CD14-positive monocyte (primary cell): ENCODE results near the gene TMEM183A. TPM values are rescaled to one million over a fixed set of nuclear protein-coding genes. Genes with fewer than 3 reads are reported as not detected.

Experiments used
- DNase-seq, 3 donors: peaks; one replicate each; pipeline ENCODE4 v3.0.0-alpha.2; 2011 to 2022
- H2AFZ ChIP-seq: 2 replicates; pipeline ENCODE4 v1.6.0; 2012; ENCODE audit warnings: mild to moderate bottlenecking, low read depth, low read length, inconsistent platforms; ENCODE audit not compliant: insufficient read depth, poor library complexity, severe bottlenecking
- H3K27ac ChIP-seq, 2 donors: 1 replicate in 1 of 2; 2 replicates in 1 of 2; pipeline ENCODE4 v1.5.1; 2012 to 2013; ENCODE audit warnings: low read length in 2 of 2, control low read depth in 1 of 2, inconsistent platforms in 1 of 2, low read depth in 1 of 2, mild to moderate bottlenecking in 1 of 2
- H3K27me3 ChIP-seq, 2 donors: one replicate each; pipeline versions ENCODE4 v1.6.0 to v1.6.1; 2011 to 2013; ENCODE audit warnings: low read length in 2 of 2; ENCODE audit not compliant: control insufficient read depth in 2 of 2, insufficient read depth in 2 of 2
- H3K36me3 ChIP-seq, 2 donors: replicated peaks in 1 of 2; 1 replicate in 1 of 2; 2 replicates in 1 of 2; pipeline versions ENCODE4 v1.5.1 to v1.6.1; 2012 to 2013; ENCODE audit warnings: low read length in 2 of 2, control low read depth in 1 of 2, inconsistent platforms in 1 of 2, mild to moderate bottlenecking in 1 of 2; ENCODE audit not compliant: insufficient read depth in 2 of 2, control insufficient read depth in 1 of 2
- H3K4me1 ChIP-seq, 2 donors: 1 replicate in 1 of 2; 2 replicates in 1 of 2; pipeline versions ENCODE4 v1.5.1 to v1.6.1; 2012 to 2013; ENCODE audit warnings: low read length in 2 of 2, control low read depth in 1 of 2, inconsistent platforms in 1 of 2, mild to moderate bottlenecking in 1 of 2, moderate library complexity in 1 of 2; ENCODE audit not compliant: insufficient read depth in 2 of 2, control insufficient read depth in 1 of 2
- H3K4me2 ChIP-seq: replicated peaks from 2 replicates; pipeline ENCODE3; 2012; ENCODE audit warnings: low read length, moderate library complexity, mild to moderate bottlenecking; ENCODE audit not compliant: poor library complexity, severe bottlenecking; ENCODE audit errors: extremely low read depth
- H3K4me3 ChIP-seq, 3 experiments: fragments of 200-600 bp in 1 of 3; sonication (generic) in 1 of 3; replicated peaks in 1 of 3; 1 replicate in 2 of 3; 2 replicates in 1 of 3; pipeline ENCODE4 v1.5.1; 2011 to 2013; ENCODE audit warnings: low read length in 3 of 3, mild to moderate bottlenecking in 3 of 3, control low read depth in 2 of 3, low read depth in 2 of 3, inconsistent platforms in 1 of 3, moderate library complexity in 1 of 3
- H3K79me2 ChIP-seq: 2 replicates; pipeline ENCODE4 v1.6.0; 2012; ENCODE audit warnings: mild to moderate bottlenecking, control low read depth, inconsistent platforms, low read length, moderate library complexity; ENCODE audit not compliant: insufficient read depth
- H3K9ac ChIP-seq: 2 replicates; pipeline ENCODE4 v1.6.0; 2017; ENCODE audit warnings: low read length, mild to moderate bottlenecking; ENCODE audit not compliant: insufficient read depth, poor library complexity, severe bottlenecking
- H3K9me3 ChIP-seq, 2 donors: replicated peaks in 1 of 2; 1 replicate in 1 of 2; 2 replicates in 1 of 2; pipeline versions ENCODE4 v1.5.1 to v1.6.1; 2012 to 2013; ENCODE audit warnings: low read length in 2 of 2, control low read depth in 1 of 2; ENCODE audit not compliant: control insufficient read depth in 1 of 2, insufficient read depth in 1 of 2
- H4K20me1 ChIP-seq: 2 replicates; pipeline ENCODE4 v1.6.0; 2012; ENCODE audit warnings: mild to moderate bottlenecking, low read length, control low read depth, moderate library complexity; ENCODE audit not compliant: insufficient read depth
- H3K27ac Mint-ChIP-seq, 7 donors: one replicate each; pipeline ENCODE4 v1.8.0; 2020; ENCODE audit warnings: mild to moderate bottlenecking in 7 of 7, mixed read lengths in 7 of 7, moderate library complexity in 6 of 7, inconsistent platforms in 2 of 7
- H3K27me3 Mint-ChIP-seq, 3 donors: one replicate each; pipeline ENCODE4 v1.8.0; 2021 to 2022; ENCODE audit warnings: low read depth in 3 of 3, mild to moderate bottlenecking in 3 of 3, mixed read lengths in 3 of 3, moderate library complexity in 3 of 3, inconsistent platforms in 1 of 3
- H3K36me3 Mint-ChIP-seq, 2 donors: one replicate each; pipeline ENCODE4 v1.8.0; 2020; ENCODE audit warnings: mixed read lengths in 2 of 2, inconsistent platforms in 1 of 2, mild to moderate bottlenecking in 1 of 2
- H3K4me1 Mint-ChIP-seq: one replicate; pipeline ENCODE4 v1.8.0; 2020; ENCODE audit warnings: mild to moderate bottlenecking, mixed read lengths
- H3K4me3 Mint-ChIP-seq, 2 donors: one replicate each; pipeline ENCODE4 v1.8.0; 2020; ENCODE audit warnings: mild to moderate bottlenecking in 2 of 2, mixed read lengths in 2 of 2, moderate library complexity in 1 of 2
- H3K9me3 Mint-ChIP-seq, 7 donors: one replicate each; pipeline ENCODE4 v1.8.0; 2020 to 2022; ENCODE audit warnings: mixed read lengths in 7 of 7, mild to moderate bottlenecking in 6 of 7, moderate library complexity in 6 of 7, inconsistent platforms in 2 of 7
- CTCF ChIP-seq: fragments of 200-600 bp; IDR thresholded peaks from one replicate; pipeline ENCODE4 v1.8.0; 2022; ENCODE audit warnings: antibody characterized with exemption, mild to moderate bottlenecking
- WGBS: methylation state at CpG from one replicate; pipeline ENCODE4 v1.1.5; 2013; ENCODE audit warnings: missing lambda C conversion rate; ENCODE audit not compliant: insufficient coverage; 5-methylcytosine and 5-hydroxymethylcytosine counted together
- intact Hi-C, 2 donors: fragments of 100-400 bp; cut with micrococcal nuclease; formaldehyde crosslinking; loops; one replicate each; pipeline versions ENCODE4 v1.15.0 to v1.15.1; 2023
- polyA plus RNA-seq, 3 donors: library from polyadenylated mRNA; depleted of rRNA in 1 of 3; unstranded in 2 of 3; stranded (reverse) in 1 of 3; fragments of 300-500 nt in 2 of 3; fragments of >200 nt in 1 of 3; fragmentation: Illumina TruSeq in 2 of 3; gene quantifications; 1 replicate in 2 of 3; 2 replicates in 1 of 3; pipeline ENCODE4 v1.2.3, GENCODE V29; 2012 to 2021

The TMEM183A gene
- polyA plus RNA-seq, 3 donors: 60.5 to 84.9 (median 70.0) TPM

GRCh38 chr1:203031467-203031866 is 24.3 kb downstream of the TMEM183A start:
- Histone ChIP-seq H3K4me3 (no peak overlapping the region), H3K36me3 (no peaks in the 10 kb centered on the region), H2AFZ (no peak overlapping the region), H3K27ac (no peak overlapping the region), H3K4me2 (no peak overlapping the region), H3K79me2 (no peaks in the 10 kb centered on the region), H3K9me3 (no peaks in the 10 kb centered on the region), H3K27me3 (peaks cover 12 to 20% of the 10 kb centered on the region in 2 donors), H3K4me1 (peaks cover 5 to 6% of the 10 kb centered on the region in 2 donors), H3K9ac (no peak overlapping the region), H4K20me1 (no peaks in the 10 kb centered on the region)
- Mint-ChIP-seq H3K4me3 (no peak overlapping the region), H3K36me3 (peaks cover 0 to 2% of the 10 kb centered on the region in 2 donors), H3K4me1 (peaks cover 8% of the 10 kb centered on the region), H3K9me3 (peaks cover 0 to 6% (median 0%) of the 10 kb centered on the region in 7 donors), H3K27me3 (peaks cover 26 to 29% (median 27%) of the 10 kb centered on the region in 3 donors), H3K27ac (no peak overlapping the region)
- peak; percentile 68 for TF ChIP-seq CTCF
- DNase-seq: no peak
- intact Hi-C loops: no loop called here
- 92% methylated on average over 5 of the region's 6 CpGs for WGBS

DNA sequence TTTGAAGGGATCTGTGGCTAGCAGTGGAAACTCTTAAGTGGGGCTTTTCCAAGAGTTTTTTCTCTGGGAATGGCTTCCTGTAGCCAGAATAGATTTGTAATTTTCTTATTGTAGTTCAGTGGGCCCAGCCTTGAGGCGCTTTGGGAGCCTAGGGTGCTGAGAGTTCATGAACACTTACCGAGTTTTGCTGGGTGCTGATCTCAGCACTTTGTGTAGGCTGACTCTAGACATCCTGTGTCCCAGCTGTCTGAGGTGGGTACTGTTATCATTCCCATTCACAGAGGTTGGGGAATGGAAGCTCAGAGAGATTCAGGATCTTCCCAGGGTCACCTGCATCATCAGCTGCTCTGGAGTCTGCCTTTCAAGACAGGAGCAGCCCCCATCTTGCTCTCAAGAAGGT is 26.1 kb downstream of the TMEM183A start:
- H3K36me3 Mint-ChIP-seq: no peaks in the 10 kb centered on the region
- no peak overlapping the region for H3K4me2 ChIP-seq
- peaks cover 0 to 2% (median 0%) of the 10 kb centered on the region in 7 donors for H3K9me3 Mint-ChIP-seq
- H3K36me3 ChIP-seq: no peaks in the 10 kb centered on the region
- H3K4me3 ChIP-seq: no peak overlapping the region
- no peaks in the 10 kb centered on the region for H3K79me2 ChIP-seq
- H3K4me3 Mint-ChIP-seq: no peak overlapping the region
- DNase-seq: no peak
- H3K9ac ChIP-seq: no peak overlapping the region
- H4K20me1 ChIP-seq: no peaks in the 10 kb centered on the region
- no peaks in the 10 kb centered on the region for H3K4me1 ChIP-seq
- H3K27ac Mint-ChIP-seq: no peak overlapping the region
- H3K4me1 Mint-ChIP-seq: peaks cover 8% of the 10 kb centered on the region
- peaks cover 0 to 4% of the 10 kb centered on the region in 2 donors for H3K27me3 ChIP-seq
- no peak overlapping the region for H2AFZ ChIP-seq
- intact Hi-C loops: no loop called here
- no peak overlapping the region for H3K27ac ChIP-seq
- H3K27me3 Mint-ChIP-seq: peaks cover 10 to 23% (median 14%) of the 10 kb centered on the region in 3 donors
- 90% methylated on average over 2 of the region's 2 CpGs for WGBS
- no peak for TF ChIP-seq CTCF
- H3K9me3 ChIP-seq: no peaks in the 10 kb centered on the region
